GM18519 (cell line): ENCODE results near the gene OR13C3.
"Not testable (repeated sequence)": the region's sequence is repeated elsewhere in the genome, so short reads cannot be mapped to it uniquely, and the experiment has no call there.

Source experiments
- ATAC-seq: cut with Tn5 transposase; IDR thresholded peaks from one replicate; pipeline ENCODE4 v1.9.1; 2021; ENCODE audit warnings: mild to moderate bottlenecking, moderate library complexity; ENCODE audit not compliant: unreplicated experiment, low FRiP score

OR13C3 gene

GRCh38 chr9:104536756-104537155 lies at the start of gene OR13C3:
Gene OR13C3 (minus strand): TSS chr9:104536856. CDS start chr9:104536723, 133 bp downstream.
- no peak for ATAC-seq

GRCh38 chr9:104580562-104580961 lies 43.9 kb upstream of the OR13C3 start:
- no peak for ATAC-seq

GRCh38 chr9:104577263-104577662 lies 40.6 kb upstream of the OR13C3 start:
- ATAC-seq = no peak

- ATAC-seq = no peak
Observed at GRCh38 chr9:104575456-104575855, 38.8 kb upstream of the OR13C3 start.

- ATAC-seq = no peak
Observed at GRCh38 chr9:104572612-104573011, 36.0 kb upstream of the OR13C3 start.

- ATAC-seq = no peak
Observed at GRCh38 chr9:104568868-104569267, 32.2 kb upstream of the OR13C3 start, which contains the start of gene OR13C8. Gene OR13C8 (plus strand): TSS chr9:104569168. CDS start chr9:104569168, 0 bp downstream.

- ATAC-seq = no peak
Observed at GRCh38 chr9:104564358-104564757, 27.7 kb upstream of the OR13C3 start.

GRCh38 chr9:104556830-104557634 lies 20.4 kb upstream of the OR13C3 start:
- no peak for ATAC-seq

GRCh38 chr9:104555521-104555920 lies 18.9 kb upstream of the OR13C3 start:
- ATAC-seq = no peak

- no peak for ATAC-seq
Observed at GRCh38 chr9:104553261-104553660, 16.6 kb upstream of the OR13C3 start.

- ATAC-seq = no peak
Observed at GRCh38 chr9:104544644-104545043, 8.0 kb upstream of the OR13C3 start.

- no peak for ATAC-seq
Observed at GRCh38 chr9:104539275-104539674, 2.6 kb upstream of the OR13C3 start.

- no peak for ATAC-seq
Observed at GRCh38 chr9:104527109-104527508, 9.5 kb downstream of the OR13C3 start, which contains the start of gene OR13C4. Gene OR13C4 (minus strand): TSS chr9:104527209. CDS start chr9:104527209, 0 bp downstream.

GRCh38 chr9:104520241-104520640 lies 16.4 kb downstream of the OR13C3 start:
- ATAC-seq = not testable (repeated sequence)

GRCh38 chr9:104514901-104515300 lies 21.8 kb downstream of the OR13C3 start:
- no peak for ATAC-seq

- no peak for ATAC-seq
Observed at GRCh38 chr9:104506565-104506964, 30.1 kb downstream of the OR13C3 start.

GRCh38 chr9:104503963-104504362 lies 32.7 kb downstream of the OR13C3 start, which contains the start of gene OR13F1:
Gene OR13F1 (plus strand): TSS chr9:104504263. CDS start chr9:104504263, 0 bp downstream.
- no peak for ATAC-seq

GRCh38 chr9:104503440-104503839 lies 33.2 kb downstream of the OR13C3 start:
- no peak for ATAC-seq

GRCh38 chr9:104494808-104495207 lies 41.8 kb downstream of the OR13C3 start:
- ATAC-seq = no peak
